BJ (cell line): ENCODE measurements around the gene GGCX. TPM values are rescaled to one million over a fixed set of nuclear protein-coding genes. Genes with fewer than 3 reads are reported as not detected.

Source experiments
- CTCF ChIA-PET: fragments of 350-600 bp; formaldehyde crosslinking; extraction: SDS; loops from one replicate; lab custom pipeline; 2021; ENCODE audit warnings: antibody characterized with exemption, inconsistent platforms; lab: Yijun Ruan, JAX
- POLR2A ChIA-PET: fragments of 300-600 bp; sonication (Branson Sonifier 250); formaldehyde crosslinking; extraction: SDS; loops from one replicate; lab custom pipeline; 2021; ENCODE audit warnings: antibody characterized with exemption; lab: Charles Lee
- DNase-seq: peaks from one replicate; pipeline ENCODE4 v3.0.0-alpha.2; 2011; ENCODE audit warnings: low read depth
- H3K27me3 ChIP-seq: 2 replicates; pipeline ENCODE4 v1.6.0; 2011; ENCODE audit warnings: low read length; ENCODE audit not compliant: control insufficient read depth, insufficient read depth
- H3K36me3 ChIP-seq: 2 replicates; pipeline ENCODE4 v1.5.1; 2011; ENCODE audit warnings: low read length; ENCODE audit not compliant: control insufficient read depth, insufficient read depth
- H3K4me3 ChIP-seq: 2 replicates; pipeline ENCODE4 v1.5.1; 2011; ENCODE audit warnings: low read depth, mild to moderate bottlenecking, control low read depth, low read length
- polyA plus RNA-seq: library from polyadenylated mRNA; depleted of rRNA; stranded (reverse); fragments of >200 nt; gene quantifications from 2 replicates; pipeline ENCODE4 v1.2.3, GENCODE V29; 2011
- TF ChIP-seq, protein P1 (sequence below): IDR thresholded peaks from 2 replicates; pipeline ENCODE4 v1.5.1; 2011; ENCODE audit warnings: low read depth, mild to moderate bottlenecking, control low read depth, inconsistent platforms, low read length, moderate library complexity; ENCODE audit not compliant: insufficient read depth

Gene GGCX
- polyA plus RNA-seq, 1 experiment: 45.9 TPM

DNA sequence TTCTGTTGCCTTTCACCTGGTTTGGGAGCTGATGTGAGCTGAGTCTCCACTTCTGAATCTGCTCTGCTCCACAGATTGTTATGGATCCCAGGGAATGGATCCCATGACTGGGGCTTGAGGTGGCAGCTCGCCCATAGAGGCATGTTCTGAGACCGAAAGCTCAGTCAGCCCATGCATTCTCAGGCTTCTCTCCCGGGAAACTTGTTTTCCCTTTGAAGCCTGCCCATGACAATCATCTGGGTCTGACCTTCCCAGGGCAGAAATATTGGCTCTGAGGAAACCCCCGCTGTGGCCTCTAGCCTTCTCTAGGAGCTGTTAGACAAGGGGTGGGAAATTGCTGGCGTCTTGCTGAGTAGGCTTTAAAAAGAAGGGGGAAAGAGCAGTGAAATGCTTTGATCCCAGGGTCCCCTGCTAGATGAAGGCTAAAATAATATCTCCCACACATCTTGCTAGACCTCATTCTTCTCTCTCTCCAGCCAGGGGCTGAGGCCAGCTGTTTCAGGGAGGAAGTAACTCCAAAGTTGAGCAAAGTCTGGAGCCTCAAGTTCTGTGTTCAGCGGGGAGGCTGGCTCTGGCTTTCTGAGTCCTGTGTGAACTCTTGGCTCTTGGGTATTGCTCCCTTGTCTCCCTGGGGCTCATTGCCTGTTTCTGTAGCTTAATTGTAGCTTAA is 18.1 kb upstream of the GGCX start:
- Histone ChIP-seq H3K27me3 (no peaks in the 10 kb centered on the region), H3K36me3 (no peaks in the 10 kb centered on the region), H3K4me3 (no peak overlapping the region)
- TF ChIP-seq, protein P1, sequence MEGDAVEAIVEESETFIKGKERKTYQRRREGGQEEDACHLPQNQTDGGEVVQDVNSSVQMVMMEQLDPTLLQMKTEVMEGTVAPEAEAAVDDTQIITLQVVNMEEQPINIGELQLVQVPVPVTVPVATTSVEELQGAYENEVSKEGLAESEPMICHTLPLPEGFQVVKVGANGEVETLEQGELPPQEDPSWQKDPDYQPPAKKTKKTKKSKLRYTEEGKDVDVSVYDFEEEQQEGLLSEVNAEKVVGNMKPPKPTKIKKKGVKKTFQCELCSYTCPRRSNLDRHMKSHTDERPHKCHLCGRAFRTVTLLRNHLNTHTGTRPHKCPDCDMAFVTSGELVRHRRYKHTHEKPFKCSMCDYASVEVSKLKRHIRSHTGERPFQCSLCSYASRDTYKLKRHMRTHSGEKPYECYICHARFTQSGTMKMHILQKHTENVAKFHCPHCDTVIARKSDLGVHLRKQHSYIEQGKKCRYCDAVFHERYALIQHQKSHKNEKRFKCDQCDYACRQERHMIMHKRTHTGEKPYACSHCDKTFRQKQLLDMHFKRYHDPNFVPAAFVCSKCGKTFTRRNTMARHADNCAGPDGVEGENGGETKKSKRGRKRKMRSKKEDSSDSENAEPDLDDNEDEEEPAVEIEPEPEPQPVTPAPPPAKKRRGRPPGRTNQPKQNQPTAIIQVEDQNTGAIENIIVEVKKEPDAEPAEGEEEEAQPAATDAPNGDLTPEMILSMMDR: no peak
- DNase-seq: no peak
- ChIA-PET POLR2A (no interaction called here), CTCF (interaction anchor here (1.1 kb wide), 1 partner anchor 8 kb away, joined by 3 read pairs; no protein-coding TSS in a partner anchor)

DNA sequence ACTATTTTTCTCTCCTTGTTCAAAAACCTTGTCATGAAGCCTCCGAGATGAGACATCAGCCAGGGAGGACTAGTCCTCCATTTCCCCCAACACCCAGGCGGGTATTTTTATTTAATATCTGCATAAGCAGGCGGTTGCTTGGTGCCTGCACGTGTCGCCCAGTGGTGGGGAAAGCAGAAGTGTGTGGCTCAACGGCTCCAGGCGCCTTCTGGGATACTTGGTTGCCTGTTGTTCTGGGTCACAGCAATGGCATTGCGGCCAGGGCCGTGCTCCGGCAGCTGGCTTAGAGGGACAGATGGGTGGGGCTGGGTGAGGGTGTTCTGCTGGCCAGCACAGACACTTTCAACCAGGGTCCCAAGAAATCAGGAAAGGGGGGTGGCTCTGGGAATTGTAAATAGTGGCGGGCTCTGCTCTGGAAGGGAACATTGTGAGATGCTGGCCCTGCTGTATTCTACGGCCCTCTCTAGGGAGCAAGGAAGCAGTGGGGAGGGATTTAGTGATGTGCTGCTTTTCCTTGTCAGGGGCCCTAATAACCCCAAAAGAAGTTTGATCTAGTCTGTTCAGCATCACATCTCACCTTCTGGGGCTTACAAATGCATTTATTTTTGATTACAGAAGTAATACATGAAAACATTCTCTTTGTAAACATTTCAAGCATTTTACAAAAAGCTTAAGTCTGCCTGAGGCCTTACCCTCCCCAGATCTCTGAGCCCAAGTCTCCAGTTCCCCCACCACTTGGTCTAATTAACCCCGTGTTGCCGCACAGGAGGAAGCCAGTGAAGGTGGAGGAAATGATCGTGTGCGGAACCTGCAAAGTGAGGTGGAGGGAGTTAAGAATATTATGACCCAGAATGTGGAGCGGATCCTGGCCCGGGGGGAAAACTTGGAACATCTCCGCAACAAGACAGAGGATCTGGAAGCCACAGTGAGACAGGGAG is 17.2 kb upstream of the GGCX start:
- no peaks in the 10 kb centered on the region for H3K27me3 ChIP-seq
- CTCF ChIA-PET: interaction anchor here (0.6 to 1.1 kb wide), 2 partner anchors 9 to 27 kb away, joined by 3 read pairs; no protein-coding TSS in a partner anchor
- POLR2A ChIA-PET: no interaction called here
- no peak overlapping the region for H3K4me3 ChIP-seq
- TF ChIP-seq, protein P1: no peak
- no peaks in the 10 kb centered on the region for H3K36me3 ChIP-seq
- no peak for DNase-seq

- Histone ChIP-seq H3K4me3 (no peak within 1 kb of the TSS), H3K27me3 (peaks cover 2% of the 10 kb centered on the region; the same call in 1 of the 2 replicates), H3K36me3 (no peaks in the 10 kb centered on the region)
- TF ChIP-seq, protein P1: no peak
- ChIA-PET POLR2A (no interaction called here), CTCF (no interaction called here)
- no peak for DNase-seq
Observed at GRCh38 chr2:85577386-85578242, 16.3 kb upstream of the GGCX start, which contains the start of gene VAMP8. VAMP8 (plus strand) TSS chr2:85577586; CDS start chr2:85577647, 61 bp downstream.

DNA sequence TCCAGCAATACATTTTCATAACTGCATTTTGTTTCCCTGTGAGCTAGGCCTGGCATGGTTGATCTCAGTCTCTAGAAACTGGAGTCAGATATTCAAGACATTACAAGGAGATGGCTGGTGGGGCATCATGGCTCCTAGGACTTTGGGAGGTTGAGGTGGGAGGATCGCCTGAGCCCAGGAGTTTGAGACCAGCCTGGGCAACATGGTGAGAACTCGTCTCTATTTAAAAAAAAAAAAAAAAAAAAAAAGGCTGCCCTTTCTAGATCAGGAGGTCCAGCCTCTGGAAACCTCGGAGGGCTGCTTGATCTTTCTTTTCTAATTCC is 15.7 kb upstream of the GGCX start:
- H3K27me3 ChIP-seq: peaks cover 2% of the 10 kb centered on the region
- ChIA-PET POLR2A (no interaction called here), CTCF (no interaction called here)
- TF ChIP-seq, protein P1: no peak
- no peaks in the 10 kb centered on the region for H3K36me3 ChIP-seq
- no peak for DNase-seq
- H3K4me3 ChIP-seq: no peak overlapping the region
